ENCODE results near the gene SLC28A3. TPM values are rescaled to one million over a fixed set of nuclear protein-coding genes. Genes with fewer than 3 reads are reported as not detected.

Gene SLC28A3
- total RNA-seq, 1 experiment from 2014 or later: not detected

GRCh38 chr9:84254972-84255371, 85.6 kb downstream of the SLC28A3 start (continued):
- no peak for TF ChIP-seq ATF6 (CRISPR knock-in tag; IDR thresholded peaks at IDR 0.05)
- TF ChIP-seq ZBTB43 (CRISPR knock-in tag; IDR thresholded peaks at IDR 0.05): no peak
- TF ChIP-seq ZNF219 (CRISPR knock-in tag; IDR thresholded peaks at IDR 0.05; ENCODE audit: borderline replicate concordance): no peak
- TF ChIP-seq ZNF416 (CRISPR knock-in tag; IDR thresholded peaks at IDR 0.05): no peak
- TF ChIP-seq, protein P1, sequence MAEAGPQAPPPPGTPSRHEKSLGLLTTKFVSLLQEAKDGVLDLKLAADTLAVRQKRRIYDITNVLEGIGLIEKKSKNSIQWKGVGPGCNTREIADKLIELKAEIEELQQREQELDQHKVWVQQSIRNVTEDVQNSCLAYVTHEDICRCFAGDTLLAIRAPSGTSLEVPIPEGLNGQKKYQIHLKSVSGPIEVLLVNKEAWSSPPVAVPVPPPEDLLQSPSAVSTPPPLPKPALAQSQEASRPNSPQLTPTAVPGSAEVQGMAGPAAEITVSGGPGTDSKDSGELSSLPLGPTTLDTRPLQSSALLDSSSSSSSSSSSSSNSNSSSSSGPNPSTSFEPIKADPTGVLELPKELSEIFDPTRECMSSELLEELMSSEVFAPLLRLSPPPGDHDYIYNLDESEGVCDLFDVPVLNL (CRISPR knock-in tag; IDR thresholded peaks at IDR 0.05; ENCODE audit: borderline replicate concordance, low read depth): no peak
- TF ChIP-seq, protein P2, sequence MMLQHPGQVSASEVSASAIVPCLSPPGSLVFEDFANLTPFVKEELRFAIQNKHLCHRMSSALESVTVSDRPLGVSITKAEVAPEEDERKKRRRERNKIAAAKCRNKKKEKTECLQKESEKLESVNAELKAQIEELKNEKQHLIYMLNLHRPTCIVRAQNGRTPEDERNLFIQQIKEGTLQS (CRISPR knock-in tag; conservative IDR thresholded peaks at IDR 0.05): no peak
- no peak for TF ChIP-seq CTCF (IDR thresholded peaks at IDR 0.05)
- TF ChIP-seq OVOL2 (CRISPR knock-in tag; IDR thresholded peaks at IDR 0.05; ENCODE audit: borderline replicate concordance): no peak
- no peak for TF ChIP-seq ZNF532 (CRISPR knock-in tag; IDR thresholded peaks at IDR 0.05; ENCODE audit: borderline replicate concordance)

DNA sequence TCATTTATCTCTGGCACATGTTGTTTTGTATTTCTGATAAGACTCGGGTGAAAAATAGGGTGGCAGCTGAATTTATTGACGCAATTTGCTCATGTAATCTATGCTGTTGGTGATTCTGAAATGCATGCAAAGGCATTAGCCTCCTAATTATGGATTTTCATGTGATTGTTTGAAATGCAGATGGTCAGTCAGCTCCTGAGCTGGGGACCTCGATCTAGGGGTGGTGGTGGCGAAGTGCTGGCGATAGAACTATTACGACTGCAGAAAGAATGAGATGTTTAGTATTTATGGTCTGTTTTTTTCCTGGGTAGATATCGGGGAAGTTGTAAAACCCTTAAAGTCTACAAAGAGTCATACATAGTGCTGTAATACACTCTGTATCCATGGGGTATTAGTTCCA, 88.6 kb downstream of the SLC28A3 start:
- no peaks in the 10 kb centered on the region for H3K27me3 Mint-ChIP-seq (ENCODE audit: low read depth)
- H3K36me3 Mint-ChIP-seq: no peaks in the 10 kb centered on the region
- H3K27ac Mint-ChIP-seq: no peak overlapping the region
- CTCF ChIA-PET: interaction anchor here (1.7 kb wide), 1 partner anchor 9 kb away, joined by 7 read pairs; no protein-coding TSS in a partner anchor
- H3K4me3 Mint-ChIP-seq: no peak overlapping the region
- TF ChIP-seq, protein P3, sequence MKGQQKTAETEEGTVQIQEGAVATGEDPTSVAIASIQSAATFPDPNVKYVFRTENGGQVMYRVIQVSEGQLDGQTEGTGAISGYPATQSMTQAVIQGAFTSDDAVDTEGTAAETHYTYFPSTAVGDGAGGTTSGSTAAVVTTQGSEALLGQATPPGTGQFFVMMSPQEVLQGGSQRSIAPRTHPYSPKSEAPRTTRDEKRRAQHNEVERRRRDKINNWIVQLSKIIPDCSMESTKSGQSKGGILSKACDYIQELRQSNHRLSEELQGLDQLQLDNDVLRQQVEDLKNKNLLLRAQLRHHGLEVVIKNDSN (CRISPR knock-in tag; IDR thresholded peaks at IDR 0.05): no peak
- ATAC-seq: no peak
- POLR2A ChIA-PET: no interaction called here
- H3K9me3 Mint-ChIP-seq: peaks cover 6% of the 10 kb centered on the region
- H3K4me1 Mint-ChIP-seq: peaks cover 2% of the 10 kb centered on the region; the same call in 1 of the 2 replicates
- no peak for DNase-seq (ENCODE audit: low spot score)

Data from WTC11 (cell line).